ENCODE results near the gene SCML1. TPM values are rescaled to one million over a fixed set of nuclear protein-coding genes. Genes with fewer than 3 reads are reported as not detected.

SCML1 gene
- total RNA-seq (2012; rRNA removed), result 10.3 and 11.2 TPM in 2 replicates

GRCh38 chrX:17736856-17737709, at the start of gene SCML1:
TSS of gene SCML1 (plus strand) at chrX:17737493. CDS start at chrX:17744187, 6,694 bp downstream.
- H3K4me2 ChIP-seq (ENCODE audit: low read length), result peak within 1 kb of the TSS; percentile 94
- peak within 1 kb of the TSS; percentile 83 for H3K4me3 ChIP-seq (ENCODE audit: low read length)
- peak within 1 kb of the TSS; percentile 91 for H3K9ac ChIP-seq (ENCODE audit: low read depth, low read length)
- H3K4me1 ChIP-seq (ENCODE audit: control insufficient read depth, insufficient read depth, low read length), result peaks cover 2% of the 10 kb centered on the region
- H3K9me3 ChIP-seq (replicated peaks; ENCODE audit: low read length), result no peaks in the 10 kb centered on the region
- no peaks in the 10 kb centered on the region for H3K27me3 ChIP-seq (ENCODE audit: control insufficient read depth, insufficient read depth, low read length)
- H3K36me3 ChIP-seq (ENCODE audit: insufficient read depth, low read length), result no peaks in the 10 kb centered on the region

- H3K9ac ChIP-seq (ENCODE audit: low read depth, low read length), result no peak overlapping the region
- peaks cover 7% of the 10 kb centered on the region for H3K27me3 ChIP-seq (ENCODE audit: control insufficient read depth, insufficient read depth, low read length)
- no peaks in the 10 kb centered on the region for H3K36me3 ChIP-seq (ENCODE audit: insufficient read depth, low read length)
- H3K9me3 ChIP-seq (replicated peaks; ENCODE audit: low read length), result no peaks in the 10 kb centered on the region
- H3K4me1 ChIP-seq (ENCODE audit: control insufficient read depth, insufficient read depth, low read length), result no peaks in the 10 kb centered on the region
- no peak overlapping the region for H3K4me3 ChIP-seq (ENCODE audit: low read length)
- no peak overlapping the region for H3K4me2 ChIP-seq (ENCODE audit: low read length)
Observed at GRCh38 chrX:17687648-17688047, 49.6 kb upstream of the SCML1 start.

- peaks cover 7% of the 10 kb centered on the region for H3K27me3 ChIP-seq (ENCODE audit: control insufficient read depth, insufficient read depth, low read length)
- H3K9me3 ChIP-seq (replicated peaks; ENCODE audit: low read length), result no peaks in the 10 kb centered on the region
- H3K36me3 ChIP-seq (ENCODE audit: insufficient read depth, low read length), result no peaks in the 10 kb centered on the region
- no peak overlapping the region for H3K9ac ChIP-seq (ENCODE audit: low read depth, low read length)
- no peak overlapping the region for H3K4me3 ChIP-seq (ENCODE audit: low read length)
- H3K4me1 ChIP-seq (ENCODE audit: control insufficient read depth, insufficient read depth, low read length), result no peaks in the 10 kb centered on the region
- no peak overlapping the region for H3K4me2 ChIP-seq (ENCODE audit: low read length)
Observed at GRCh38 chrX:17689971-17690409, 47.3 kb upstream of the SCML1 start.

GRCh38 chrX:17692709-17693346, 44.5 kb upstream of the SCML1 start:
- Histone ChIP-seq H3K4me2 (ENCODE audit: low read length) (no peak overlapping the region), H3K4me1 (ENCODE audit: control insufficient read depth, insufficient read depth, low read length) (no peaks in the 10 kb centered on the region), H3K9me3 (replicated peaks; ENCODE audit: low read length) (no peaks in the 10 kb centered on the region), H3K9ac (ENCODE audit: low read depth, low read length) (no peak overlapping the region), H3K36me3 (ENCODE audit: insufficient read depth, low read length) (no peaks in the 10 kb centered on the region), H3K4me3 (ENCODE audit: low read length) (no peak overlapping the region), H3K27me3 (ENCODE audit: control insufficient read depth, insufficient read depth, low read length) (peaks cover 4% of the 10 kb centered on the region)

- no peak overlapping the region for H3K9ac ChIP-seq (ENCODE audit: low read depth, low read length)
- no peaks in the 10 kb centered on the region for H3K4me1 ChIP-seq (ENCODE audit: control insufficient read depth, insufficient read depth, low read length)
- H3K4me2 ChIP-seq (ENCODE audit: low read length), result no peak overlapping the region
- H3K27me3 ChIP-seq (ENCODE audit: control insufficient read depth, insufficient read depth, low read length), result no peaks in the 10 kb centered on the region
- no peaks in the 10 kb centered on the region for H3K36me3 ChIP-seq (ENCODE audit: insufficient read depth, low read length)
- no peak overlapping the region for H3K4me3 ChIP-seq (ENCODE audit: low read length)
- H3K9me3 ChIP-seq (replicated peaks; ENCODE audit: low read length), result no peaks in the 10 kb centered on the region
Observed at GRCh38 chrX:17697191-17697590, 40.1 kb upstream of the SCML1 start.

- H3K4me1 ChIP-seq (ENCODE audit: control insufficient read depth, insufficient read depth, low read length), result no peaks in the 10 kb centered on the region
- H3K9me3 ChIP-seq (replicated peaks; ENCODE audit: low read length), result no peaks in the 10 kb centered on the region
- H3K27me3 ChIP-seq (ENCODE audit: control insufficient read depth, insufficient read depth, low read length), result no peaks in the 10 kb centered on the region
- no peak overlapping the region for H3K4me3 ChIP-seq (ENCODE audit: low read length)
- no peak overlapping the region for H3K4me2 ChIP-seq (ENCODE audit: low read length)
- H3K9ac ChIP-seq (ENCODE audit: low read depth, low read length), result no peak overlapping the region
- H3K36me3 ChIP-seq (ENCODE audit: insufficient read depth, low read length), result no peaks in the 10 kb centered on the region
Observed at GRCh38 chrX:17700976-17701375, 36.3 kb upstream of the SCML1 start.

- Histone ChIP-seq H3K9me3 (replicated peaks; ENCODE audit: low read length) (no peaks in the 10 kb centered on the region), H3K4me3 (ENCODE audit: low read length) (no peak overlapping the region), H3K4me2 (ENCODE audit: low read length) (no peak overlapping the region), H3K27me3 (ENCODE audit: control insufficient read depth, insufficient read depth, low read length) (peaks cover 4% of the 10 kb centered on the region), H3K4me1 (ENCODE audit: control insufficient read depth, insufficient read depth, low read length) (no peaks in the 10 kb centered on the region), H3K9ac (ENCODE audit: low read depth, low read length) (no peak overlapping the region), H3K36me3 (ENCODE audit: insufficient read depth, low read length) (no peaks in the 10 kb centered on the region)
Observed at GRCh38 chrX:17703201-17703600, 34.1 kb upstream of the SCML1 start.

GRCh38 chrX:17705211-17705610, 32.1 kb upstream of the SCML1 start:
- Histone ChIP-seq H3K4me2 (ENCODE audit: low read length) (no peak overlapping the region), H3K9me3 (replicated peaks; ENCODE audit: low read length) (no peaks in the 10 kb centered on the region), H3K4me1 (ENCODE audit: control insufficient read depth, insufficient read depth, low read length) (no peaks in the 10 kb centered on the region)

GRCh38 chrX:17706676-17707075, 30.6 kb upstream of the SCML1 start:
- H3K36me3 ChIP-seq (ENCODE audit: insufficient read depth, low read length), result no peaks in the 10 kb centered on the region
- H3K4me1 ChIP-seq (ENCODE audit: control insufficient read depth, insufficient read depth, low read length), result no peaks in the 10 kb centered on the region
- H3K9ac ChIP-seq (ENCODE audit: low read depth, low read length), result no peak overlapping the region
- no peaks in the 10 kb centered on the region for H3K9me3 ChIP-seq (replicated peaks; ENCODE audit: low read length)
- no peak overlapping the region for H3K4me3 ChIP-seq (ENCODE audit: low read length)
- peaks cover 14% of the 10 kb centered on the region for H3K27me3 ChIP-seq (ENCODE audit: control insufficient read depth, insufficient read depth, low read length)
- H3K4me2 ChIP-seq (ENCODE audit: low read length), result no peak overlapping the region

More at GRCh38 chrX:17705211-17705610, 32.1 kb upstream of the SCML1 start:
- Histone ChIP-seq H3K27me3 (ENCODE audit: control insufficient read depth, insufficient read depth, low read length) (peaks cover 14% of the 10 kb centered on the region), H3K9ac (ENCODE audit: low read depth, low read length) (no peak overlapping the region), H3K36me3 (ENCODE audit: insufficient read depth, low read length) (no peaks in the 10 kb centered on the region), H3K4me3 (ENCODE audit: low read length) (no peak overlapping the region)

- no peak overlapping the region for H3K4me3 ChIP-seq (ENCODE audit: low read length)
- H3K27me3 ChIP-seq (ENCODE audit: control insufficient read depth, insufficient read depth, low read length), result peaks cover 14% of the 10 kb centered on the region
- no peaks in the 10 kb centered on the region for H3K4me1 ChIP-seq (ENCODE audit: control insufficient read depth, insufficient read depth, low read length)
- H3K36me3 ChIP-seq (ENCODE audit: insufficient read depth, low read length), result no peaks in the 10 kb centered on the region
- H3K9ac ChIP-seq (ENCODE audit: low read depth, low read length), result no peak overlapping the region
- H3K9me3 ChIP-seq (replicated peaks; ENCODE audit: low read length), result no peaks in the 10 kb centered on the region
- no peak overlapping the region for H3K4me2 ChIP-seq (ENCODE audit: low read length)
Observed at GRCh38 chrX:17707731-17708130, 29.6 kb upstream of the SCML1 start.

GRCh38 chrX:17710871-17711301, 26.4 kb upstream of the SCML1 start:
- H3K27me3 ChIP-seq (ENCODE audit: control insufficient read depth, insufficient read depth, low read length), result peaks cover 14% of the 10 kb centered on the region
- H3K4me3 ChIP-seq (ENCODE audit: low read length), result no peak overlapping the region
- H3K9me3 ChIP-seq (replicated peaks; ENCODE audit: low read length), result no peaks in the 10 kb centered on the region
- no peak overlapping the region for H3K4me2 ChIP-seq (ENCODE audit: low read length)
- H3K36me3 ChIP-seq (ENCODE audit: insufficient read depth, low read length), result no peaks in the 10 kb centered on the region
- no peaks in the 10 kb centered on the region for H3K4me1 ChIP-seq (ENCODE audit: control insufficient read depth, insufficient read depth, low read length)
- H3K9ac ChIP-seq (ENCODE audit: low read depth, low read length), result no peak overlapping the region

All from skeletal muscle satellite cell (primary cell).